Endothelial cell of umbilical vein (primary cell): ENCODE measurements around the gene OPRM1. TPM values are rescaled to one million over a fixed set of nuclear protein-coding genes. Genes with fewer than 3 reads are reported as not detected.

Experiments
- BruUV-seq: library from RNA; stranded (reverse); fragments of 400-500 nt; replicated peaks from 2 replicates; lab custom pipeline; 2021; lab: Mats Ljungman, UMichigan
- CTCF ChIA-PET: fragments of 300-600, 350-600 bp; sonication (Branson Sonifier 250); formaldehyde crosslinking; loops from one replicate; lab custom pipeline; 2021; ENCODE audit warnings: antibody characterized with exemption, inconsistent platforms; lab: Charles Lee
- POLR2A ChIA-PET: fragments of 300-600, 350-600 bp; sonication (Branson Sonifier 250); formaldehyde crosslinking; loops from one replicate; lab custom pipeline; 2021; ENCODE audit warnings: antibody characterized with exemption, inconsistent platforms; lab: Charles Lee
- DNase-seq: peaks from one replicate; pipeline ENCODE4 v3.0.0-alpha.2; 2011; ENCODE audit warnings: low read depth, low spot score
- FAIRE-seq: peaks from 2 replicates; lab custom pipeline; 2011; peaks lifted over from hg19 to GRCh38; lab: Jason Lieb, UNC
- H2AFZ ChIP-seq: 2 replicates; pipeline ENCODE4 v1.6.0; 2012; ENCODE audit warnings: low read depth, low read length, control low read depth, inconsistent platforms
- H3K27ac ChIP-seq: 2 replicates; pipeline ENCODE4 v1.5.1; 2011; ENCODE audit warnings: low read depth, mild to moderate bottlenecking, control low read depth, low read length, moderate library complexity; ENCODE audit not compliant: insufficient read depth
- H3K27me3 ChIP-seq, 2 experiments: 2 replicates each; pipeline versions ENCODE4 v1.6.0 to v1.6.1; 2011; ENCODE audit warnings: low read length in 2 of 2, mixed read lengths in 1 of 2; ENCODE audit not compliant: control insufficient read depth in 2 of 2, insufficient read depth in 2 of 2
- H3K36me3 ChIP-seq, 2 experiments: 2 replicates in 1 of 2; 3 replicates in 1 of 2; pipeline ENCODE4 v1.5.1; 2011; ENCODE audit warnings: low read length in 2 of 2, mild to moderate bottlenecking in 1 of 2, moderate library complexity in 1 of 2; ENCODE audit not compliant: control insufficient read depth in 2 of 2, insufficient read depth in 2 of 2; ENCODE audit errors: extremely low read depth in 1 of 2
- H3K4me1 ChIP-seq: 3 replicates; pipeline ENCODE4 v1.5.1; 2011; ENCODE audit warnings: mild to moderate bottlenecking, low read length; ENCODE audit not compliant: control insufficient read depth, insufficient read depth; ENCODE audit errors: extremely low read depth
- H3K4me2 ChIP-seq: 2 replicates; pipeline ENCODE4 v1.6.1; 2011; ENCODE audit warnings: low read length, control low read depth, mixed read lengths; ENCODE audit not compliant: insufficient read depth
- H3K4me3 ChIP-seq, 3 experiments: fragments of 200-600 bp in 1 of 3; sonication (generic), shearing (Covaris generic) in 1 of 3; replicated peaks in 1 of 3; 2 replicates each; pipeline ENCODE4 v1.5.1; 2011 to 2016; ENCODE audit warnings: control low read depth in 3 of 3, low read length in 3 of 3, mild to moderate bottlenecking in 2 of 3, inconsistent platforms in 1 of 3, low read depth in 1 of 3, moderate library complexity in 1 of 3; ENCODE audit not compliant: insufficient read depth in 1 of 3
- H3K79me2 ChIP-seq: 2 replicates; pipeline ENCODE4 v1.6.0; 2012; ENCODE audit warnings: low read length, inconsistent platforms; ENCODE audit not compliant: control insufficient read depth, insufficient read depth
- H3K9ac ChIP-seq: replicated peaks from 2 replicates; pipeline ENCODE3; 2011; ENCODE audit warnings: low read length, control low read depth; ENCODE audit not compliant: insufficient read depth; ENCODE audit errors: extremely low read depth
- H3K9me1 ChIP-seq: replicated peaks from 3 replicates; pipeline ENCODE4 v1.6.0; 2011; ENCODE audit warnings: mild to moderate bottlenecking, low read length; ENCODE audit not compliant: control insufficient read depth, insufficient read depth; ENCODE audit errors: extremely low read depth
- H3K9me3 ChIP-seq: replicated peaks from 2 replicates; pipeline ENCODE4 v1.5.1; 2012; ENCODE audit warnings: low read length, inconsistent platforms; ENCODE audit not compliant: control insufficient read depth, insufficient read depth
- H4K20me1 ChIP-seq: replicated peaks from 2 replicates; pipeline ENCODE3; 2011; ENCODE audit warnings: mild to moderate bottlenecking, low read length; ENCODE audit not compliant: control insufficient read depth, insufficient read depth; ENCODE audit errors: extremely low read depth
- EZH2 ChIP-seq: IDR thresholded peaks from 2 replicates; pipeline ENCODE4 v1.6.1; 2012; ENCODE audit warnings: borderline replicate concordance, low read depth, mild to moderate bottlenecking, moderate library complexity, low read length, inconsistent platforms; ENCODE audit not compliant: severe bottlenecking
- FOS ChIP-seq: IDR thresholded peaks from 2 replicates; pipeline ENCODE4 v1.6.1; 2011; ENCODE audit warnings: mild to moderate bottlenecking, low read length, moderate library complexity, borderline replicate concordance; ENCODE audit not compliant: insufficient read depth
- GATA2 ChIP-seq: IDR thresholded peaks from 2 replicates; pipeline ENCODE4 v1.7.0; 2011; ENCODE audit warnings: low read depth, mild to moderate bottlenecking, moderate library complexity, mixed read lengths, low read length; ENCODE audit not compliant: insufficient read length, insufficient read depth
- JUN ChIP-seq: IDR thresholded peaks from 2 replicates; pipeline ENCODE4 v1.6.1; 2011; ENCODE audit warnings: borderline replicate concordance, low read depth; ENCODE audit not compliant: insufficient read length, insufficient read depth
- MYC ChIP-seq: IDR thresholded peaks from one replicate; pipeline ENCODE4 v1.6.1; 2011; ENCODE audit warnings: mild to moderate bottlenecking, low read depth, low read length
- POLR2A ChIP-seq: IDR thresholded peaks from 2 replicates; pipeline ENCODE4 v1.6.1; 2012; ENCODE audit warnings: low read depth, mild to moderate bottlenecking, control low read depth, low read length
- POLR2AphosphoS5 ChIP-seq: IDR thresholded peaks from 2 replicates; pipeline ENCODE4 v1.6.1; 2012; ENCODE audit warnings: low read depth, mild to moderate bottlenecking, control low read depth, low read length, moderate library complexity; ENCODE audit not compliant: insufficient read depth
- dilution Hi-C: fragments of 300-500 bp; cut with MboI; formaldehyde crosslinking; loops from one replicate; pipeline ENCODE4 v1.15.0; 2019; ENCODE audit warnings: low sequenced_read_pairs; ENCODE audit not compliant: extremely low pct_ligation_motif_present
- intact Hi-C: fragments of 100-400 bp; cut with micrococcal nuclease; formaldehyde crosslinking; loops from one replicate; pipeline ENCODE4 v1.10.0; 2022
- polyA plus RNA-seq, 4 experiments: library from polyadenylated mRNA; depleted of rRNA in 3 of 4; stranded (reverse) in 3 of 4; unstranded in 1 of 4; fragments of >200 nt; gene quantifications; 2 replicates each; pipeline versions ENCODE4 v1.2.1 to v1.2.3, GENCODE V29; 2011 to 2012; ENCODE audit warnings: missing spikeins in 1 of 4
- total RNA-seq: library from RNA; stranded (reverse); gene quantifications from 2 replicates; pipeline ENCODE4 v1.2.3, GENCODE V29; 2021
- TF ChIP-seq, protein P1 (sequence below): IDR thresholded peaks from 2 replicates; pipeline ENCODE4 v1.6.1; 2011; ENCODE audit not compliant: insufficient read depth, insufficient read length
- TF ChIP-seq, protein P2 (sequence below), 2 donors: IDR thresholded peaks; 1 replicate in 1 of 2; 2 replicates in 1 of 2; pipeline ENCODE4 v1.5.1; 2011; ENCODE audit warnings: low read length in 2 of 2, mild to moderate bottlenecking in 2 of 2, moderate library complexity in 2 of 2, control low read depth in 1 of 2, inconsistent platforms in 1 of 2, low read depth in 1 of 2; ENCODE audit not compliant: insufficient read depth in 1 of 2; ENCODE audit errors: extremely low read depth in 1 of 2

The OPRM1 gene
- total and polyA plus RNA-seq, 2 donors (not counting 3 experiments of a cell fraction or from before 2014, with no cell fraction given), result not detected

- TF ChIP-seq EZH2 (no peak), POLR2A (no peak), JUN (no peak), MYC (no peak), GATA2 (no peak), POLR2AphosphoS5 (no peak), FOS (no peak)
- TF ChIP-seq, protein P1, sequence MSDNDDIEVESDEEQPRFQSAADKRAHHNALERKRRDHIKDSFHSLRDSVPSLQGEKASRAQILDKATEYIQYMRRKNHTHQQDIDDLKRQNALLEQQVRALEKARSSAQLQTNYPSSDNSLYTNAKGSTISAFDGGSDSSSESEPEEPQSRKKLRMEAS, result no peak
- TF ChIP-seq, protein P2, sequence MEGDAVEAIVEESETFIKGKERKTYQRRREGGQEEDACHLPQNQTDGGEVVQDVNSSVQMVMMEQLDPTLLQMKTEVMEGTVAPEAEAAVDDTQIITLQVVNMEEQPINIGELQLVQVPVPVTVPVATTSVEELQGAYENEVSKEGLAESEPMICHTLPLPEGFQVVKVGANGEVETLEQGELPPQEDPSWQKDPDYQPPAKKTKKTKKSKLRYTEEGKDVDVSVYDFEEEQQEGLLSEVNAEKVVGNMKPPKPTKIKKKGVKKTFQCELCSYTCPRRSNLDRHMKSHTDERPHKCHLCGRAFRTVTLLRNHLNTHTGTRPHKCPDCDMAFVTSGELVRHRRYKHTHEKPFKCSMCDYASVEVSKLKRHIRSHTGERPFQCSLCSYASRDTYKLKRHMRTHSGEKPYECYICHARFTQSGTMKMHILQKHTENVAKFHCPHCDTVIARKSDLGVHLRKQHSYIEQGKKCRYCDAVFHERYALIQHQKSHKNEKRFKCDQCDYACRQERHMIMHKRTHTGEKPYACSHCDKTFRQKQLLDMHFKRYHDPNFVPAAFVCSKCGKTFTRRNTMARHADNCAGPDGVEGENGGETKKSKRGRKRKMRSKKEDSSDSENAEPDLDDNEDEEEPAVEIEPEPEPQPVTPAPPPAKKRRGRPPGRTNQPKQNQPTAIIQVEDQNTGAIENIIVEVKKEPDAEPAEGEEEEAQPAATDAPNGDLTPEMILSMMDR (IDR thresholded peaks at IDR 0.05; ENCODE audit: extremely low read depth in 1 of 2, insufficient read depth in 1 of 2, low read depth in 1 of 2, low read length in 2 of 2), result no peak
- Histone ChIP-seq H3K4me3 (no peak overlapping the region), H3K9me3 (no peaks in the 10 kb centered on the region), H3K36me3 (no peaks in the 10 kb centered on the region), H3K4me2 (no peak overlapping the region), H4K20me1 (no peaks in the 10 kb centered on the region), H3K4me1 (no peaks in the 10 kb centered on the region), H2AFZ (no peak overlapping the region), H3K27ac (no peak overlapping the region), H3K9me1 (no peaks in the 10 kb centered on the region), H3K79me2 (no peaks in the 10 kb centered on the region), H3K27me3 (no peaks in the 10 kb centered on the region), H3K9ac (no peak overlapping the region)
- DNase-seq (no peak), FAIRE-seq (no peak)
- ChIA-PET POLR2A (no interaction called here), CTCF (no interaction called here)
- dilution Hi-C loops, result no loop called here
- intact Hi-C loops, result no loop called here
- no TSS peak for BruUV-seq
Observed at GRCh38 chr6:154070657-154071056, 31.6 kb downstream of the OPRM1 start.
